CMK (cell line): ENCODE data around the gene RSPH6A.
"Not testable (repeated sequence)": the region's sequence is repeated elsewhere in the genome, so short reads cannot be mapped to it uniquely, and the experiment has no call there.

Experiments used
- DNase-seq: peaks from one replicate; pipeline ENCODE4 v3.0.0-alpha.2; 2010; ENCODE audit warnings: low read depth

The RSPH6A gene

GRCh38 chr19:45800070-45800553, 15.0 kb downstream of the RSPH6A start:
- DNase-seq, result no peak

DNA sequence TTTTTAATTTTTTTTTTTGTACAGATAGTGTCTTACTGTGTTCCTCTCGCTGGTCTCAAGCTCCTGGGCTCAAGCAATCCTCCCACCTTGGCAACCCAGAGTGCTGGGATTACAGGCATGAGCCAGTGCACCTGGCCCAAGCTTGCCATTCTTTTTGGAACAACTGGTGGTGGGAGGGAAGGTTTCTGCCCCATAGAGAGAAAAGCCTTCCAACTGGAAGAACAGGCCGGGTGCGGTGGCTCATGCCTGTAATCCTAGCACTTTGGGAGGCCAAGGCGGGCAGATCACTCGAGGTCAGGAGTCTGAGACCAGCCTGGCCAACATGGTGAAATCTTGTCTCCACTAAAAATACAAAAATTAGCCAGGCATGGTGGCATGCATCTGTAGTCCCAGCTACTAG, 15.6 kb downstream of the RSPH6A start:
- DNase-seq, result not testable (repeated sequence)

DNA sequence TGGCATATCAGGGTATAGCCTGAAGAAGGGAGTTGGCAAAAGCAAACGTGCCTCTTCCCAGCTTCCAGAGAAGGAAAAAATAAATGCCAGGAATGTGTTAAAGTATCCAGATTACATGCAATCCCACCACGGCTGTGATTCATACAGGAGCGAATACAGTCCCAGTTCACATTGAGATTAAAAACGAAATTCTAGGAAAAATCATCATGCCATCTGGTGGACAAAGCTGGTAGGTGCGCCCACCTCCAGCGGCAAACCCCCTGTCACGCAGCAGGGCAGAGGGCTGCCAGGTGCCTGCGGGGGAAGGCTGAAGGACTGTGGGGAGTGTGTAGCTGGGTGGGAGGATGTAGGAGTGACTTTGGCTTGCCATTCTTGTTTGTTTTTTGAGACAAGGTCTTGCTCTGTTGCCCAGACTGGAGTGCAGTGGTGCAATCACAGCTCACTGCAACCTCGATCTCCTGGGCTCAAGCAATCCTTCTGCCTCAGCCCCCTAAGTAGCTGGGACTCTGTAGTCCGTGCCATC, 16.1 kb downstream of the RSPH6A start:
- DNase-seq, result no peak

GRCh38 chr19:45794627-45795026, 20.5 kb downstream of the RSPH6A start:
- no peak for DNase-seq

- DNase-seq, result no peak
Measured at GRCh38 chr19:45793876-45794275, 21.2 kb downstream of the RSPH6A start.

DNA sequence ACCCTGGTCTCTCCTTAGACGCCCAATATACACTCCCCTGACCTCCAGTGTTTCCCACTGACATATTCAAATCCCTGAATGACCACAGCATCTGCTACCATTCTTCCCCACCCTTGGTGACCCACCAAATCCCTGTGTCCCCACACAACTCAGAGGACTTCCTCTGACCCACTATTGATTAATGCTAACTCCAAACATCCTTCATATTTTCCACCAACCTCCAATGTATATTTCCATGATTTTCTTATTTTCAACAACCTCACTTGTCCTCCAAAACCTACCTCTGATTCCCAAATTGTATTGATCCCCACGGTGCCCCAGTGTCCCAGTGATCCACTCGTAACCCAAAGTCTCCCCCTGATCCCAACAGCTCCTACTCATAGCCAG, 21.9 kb downstream of the RSPH6A start:
- no peak for DNase-seq

DNA sequence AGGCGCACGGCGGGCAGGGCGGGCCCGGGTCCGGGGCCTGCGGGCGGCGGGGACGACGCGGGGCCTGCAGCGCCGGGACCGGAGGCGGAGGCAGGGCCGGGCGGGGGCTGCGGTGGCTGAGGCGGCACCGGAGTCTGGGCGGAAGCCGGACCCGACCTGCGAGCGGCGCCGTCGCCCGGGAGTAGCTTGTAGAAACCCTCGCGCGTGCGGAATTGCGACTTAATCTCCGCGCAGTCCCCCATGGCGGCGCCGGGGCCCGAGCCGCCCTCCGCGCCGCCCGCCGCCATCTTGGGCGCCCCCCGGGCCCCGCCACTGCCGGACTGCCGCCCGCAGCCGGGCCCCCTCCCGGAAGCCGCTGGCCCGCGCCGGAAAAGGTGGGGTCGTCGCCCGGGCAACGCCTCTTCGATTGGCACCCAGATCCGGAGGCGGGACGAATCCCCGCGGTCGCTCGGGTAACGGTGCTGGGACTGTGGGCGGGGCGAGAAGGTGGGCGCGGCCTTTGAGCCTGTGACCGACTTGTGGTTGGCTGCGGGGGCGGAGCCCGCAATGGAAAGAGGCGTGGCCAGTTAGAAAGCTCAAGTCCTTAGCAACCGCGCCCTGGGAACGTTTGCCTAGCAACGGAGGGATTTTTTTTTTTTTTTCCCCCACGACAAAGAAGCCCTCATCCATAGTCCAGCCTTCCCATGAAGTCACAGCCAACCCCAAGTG, 22.5 kb downstream of the RSPH6A start, which contains the start of gene DMWD:
Gene DMWD (minus strand): TSS at position 376 of the 708 bp plus-strand sequence. CDS start 89 bp downstream, at position 287.
- peak; percentile 97 for DNase-seq

- no peak for DNase-seq
Measured at GRCh38 chr19:45791744-45792469, 23.2 kb downstream of the RSPH6A start.

DNA sequence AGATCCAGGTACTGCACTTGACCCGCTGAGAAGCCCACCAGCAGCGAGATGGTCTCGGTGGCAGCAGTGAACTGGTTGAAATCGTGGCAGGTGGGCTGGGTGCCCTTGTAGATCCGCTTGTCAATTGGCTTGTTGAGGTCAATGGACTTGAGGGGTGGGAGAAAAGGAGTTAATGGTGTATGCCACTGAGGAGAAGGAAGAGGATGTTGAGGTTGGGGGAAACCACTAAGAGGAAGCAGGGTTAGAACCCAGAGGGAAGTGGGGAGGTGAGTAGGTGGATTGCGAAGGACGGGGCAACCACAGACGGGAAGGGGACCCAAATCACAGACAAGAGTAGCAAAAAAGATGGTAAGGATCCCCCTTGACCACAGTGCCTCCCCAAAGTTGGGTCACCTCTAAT, 24.2 kb downstream of the RSPH6A start:
- peak; percentile 79 for DNase-seq

- no peak for DNase-seq
Measured at GRCh38 chr19:45789035-45789786, 25.9 kb downstream of the RSPH6A start.

- DNase-seq, result no peak
Measured at GRCh38 chr19:45786533-45786894, 28.6 kb downstream of the RSPH6A start.

GRCh38 chr19:45785781-45786532, 29.2 kb downstream of the RSPH6A start:
- DNase-seq, result no peak

GRCh38 chr19:45785097-45785496, 30.0 kb downstream of the RSPH6A start:
- DNase-seq, result no peak

DNA sequence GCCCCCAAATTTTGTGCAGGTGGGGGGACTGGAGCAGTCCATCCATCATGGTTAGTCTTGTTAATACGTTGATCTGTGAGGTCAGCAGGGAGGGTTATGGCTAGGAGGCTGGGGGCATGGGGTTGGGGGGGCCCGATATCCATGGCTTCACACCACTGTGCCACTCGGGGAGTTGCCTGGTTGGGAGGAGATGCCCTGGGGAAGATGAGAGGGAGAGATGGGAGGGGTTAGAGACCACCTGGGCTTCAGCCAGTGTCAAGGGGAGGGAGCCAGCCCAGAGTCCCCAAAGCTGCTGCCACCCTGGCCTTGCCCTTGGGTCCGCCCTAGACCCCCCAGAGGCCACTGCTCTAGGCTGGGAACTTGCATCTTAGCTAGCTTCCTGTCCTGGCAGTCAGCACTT, 31.0 kb downstream of the RSPH6A start:
- no peak for DNase-seq

GRCh38 chr19:45782820-45783785, 32.0 kb downstream of the RSPH6A start:
- no peak for DNase-seq

DNA sequence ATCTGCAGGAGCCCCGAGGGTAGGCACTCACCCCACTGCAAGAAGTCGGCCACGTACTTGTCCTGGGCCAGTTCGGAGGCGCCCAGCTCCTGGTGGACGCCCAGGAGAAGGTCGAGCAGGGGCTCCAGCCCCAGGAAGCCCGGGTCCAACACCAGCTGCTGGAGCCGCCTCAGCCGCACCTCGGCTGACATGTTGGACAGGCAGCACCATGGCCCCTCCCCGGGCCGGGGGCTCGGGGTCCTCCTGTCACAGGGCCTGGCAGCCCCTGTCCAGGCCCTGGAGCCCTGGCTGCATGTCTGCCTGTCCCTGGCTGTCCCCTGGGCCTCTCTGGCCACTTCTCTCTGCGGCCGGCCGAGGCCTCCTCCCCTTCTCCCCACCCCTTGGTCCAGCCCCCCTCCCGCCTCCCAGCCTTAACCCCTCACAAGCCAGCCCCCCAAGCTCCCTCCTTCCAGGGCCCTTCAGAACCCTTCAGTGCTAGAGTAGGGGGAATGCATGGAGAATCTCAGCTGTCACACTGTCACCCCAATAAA, 32.9 kb downstream of the RSPH6A start, which contains the start of gene DMPK:
Gene DMPK (minus strand): TSS at position 329 of the 530 bp plus-strand sequence. CDS start 138 bp downstream, at position 191.
- no peak for DNase-seq

GRCh38 chr19:45781214-45782161, 33.6 kb downstream of the RSPH6A start:
- no peak for DNase-seq

- no peak for DNase-seq
Measured at GRCh38 chr19:45780448-45781213, 34.5 kb downstream of the RSPH6A start.
